Right lung (tissue), 5 donors: ENCODE data around the gene GATA1. TPM values are rescaled to one million over a fixed set of nuclear protein-coding genes. Genes with fewer than 3 reads are reported as not detected.

Source experiments
- polyA plus RNA-seq, 5 donors: library from polyadenylated mRNA; unstranded; fragments of 120-200 nt; gene quantifications; one replicate each; pipeline versions ENCODE4 v1.2.1 to v1.2.3, GENCODE V29; 2013; ENCODE audit warnings: inconsistent platforms in 1 of 5, low replicate concordance in 1 of 5; ENCODE audit not compliant: insufficient read length in 5 of 5, insufficient read depth in 1 of 5

The GATA1 gene
- polyA plus RNA-seq, 5 donors: 0.54 to 2.1 (median 0.89) TPM

Other genes starting within 250 kb of the GATA1 start
- 10 to 100 TPM in 2 of 5 donors, 1 to 10 TPM in 3; 8.0 to 11.8 (median 9.6) TPM for gene TBC1D25, start 246.9 kb upstream of the GATA1 start, polyA plus RNA-seq
- 100 to 1,000 TPM; 322 to 463 (median 376) TPM for gene RBM3, start 212.1 kb upstream of the GATA1 start, polyA plus RNA-seq
- 100 to 1,000 TPM in 3 of 5 donors, 10 to 100 TPM in 2; 84.4 to 141 (median 104) TPM for gene WDR13, start 189.1 kb upstream of the GATA1 start, polyA plus RNA-seq
- gene WAS, start 102.8 kb upstream of the GATA1 start, polyA plus RNA-seq: 1 to 10 TPM; 3.7 to 4.7 (median 3.8) TPM
- 1 to 10 TPM; 5.4 to 6.7 (median 5.9) TPM for gene SUV39H1, start 89.9 kb upstream of the GATA1 start, polyA plus RNA-seq
- 1 to 10 TPM in 4 of 5 donors, under 1 TPM in 1; 0.85 to 1.9 (median 1.6) TPM for gene GLOD5, start 24.8 kb upstream of the GATA1 start, polyA plus RNA-seq
- gene HDAC6, start 15.5 kb downstream of the GATA1 start, polyA plus RNA-seq: 100 to 1,000 TPM; 146 to 175 (median 168) TPM
- under 1 TPM in 4 of 5 donors, not detected in 1; 0.14 to 0.30 (median 0.22) TPM for gene ERAS, start 39.9 kb downstream of the GATA1 start, polyA plus RNA-seq
- 1 to 10 TPM; 2.0 to 5.6 (median 3.5) TPM for gene PCSK1N, start 49.0 kb downstream of the GATA1 start, polyA plus RNA-seq
- 10 to 100 TPM; 25.3 to 46.0 (median 34.9) TPM for gene TIMM17B, start 111.2 kb downstream of the GATA1 start, polyA plus RNA-seq
- 10 to 100 TPM; 69.9 to 96.9 (median 77.4) TPM for gene PQBP1, start 111.3 kb downstream of the GATA1 start, polyA plus RNA-seq
- gene SLC35A2, start 125.1 kb downstream of the GATA1 start, polyA plus RNA-seq: 10 to 100 TPM; 19.7 to 30.4 (median 23.2) TPM
- 1 to 10 TPM; 5.4 to 8.4 (median 6.7) TPM for gene PIM2, start 132.4 kb downstream of the GATA1 start, polyA plus RNA-seq
- 10 to 100 TPM; 46.3 to 59.4 (median 55.7) TPM for gene OTUD5, start 171.0 kb downstream of the GATA1 start, polyA plus RNA-seq
- 1 to 10 TPM; 3.5 to 4.3 (median 4.0) TPM for gene KCND1, start 185.3 kb downstream of the GATA1 start, polyA plus RNA-seq
- gene GRIPAP1, start 215.7 kb downstream of the GATA1 start, polyA plus RNA-seq: 10 to 100 TPM; 49.1 to 64.6 (median 56.9) TPM